GM19193 (cell line): ENCODE measurements around the gene OTOA.

ENCODE experiments used
- POLR2A ChIP-seq: IDR thresholded peaks from 4 replicates; pipeline ENCODE4 v1.6.1; 2011; ENCODE audit not compliant: insufficient read depth, insufficient read length; ENCODE audit errors: extremely low read depth

Gene OTOA

DNA sequence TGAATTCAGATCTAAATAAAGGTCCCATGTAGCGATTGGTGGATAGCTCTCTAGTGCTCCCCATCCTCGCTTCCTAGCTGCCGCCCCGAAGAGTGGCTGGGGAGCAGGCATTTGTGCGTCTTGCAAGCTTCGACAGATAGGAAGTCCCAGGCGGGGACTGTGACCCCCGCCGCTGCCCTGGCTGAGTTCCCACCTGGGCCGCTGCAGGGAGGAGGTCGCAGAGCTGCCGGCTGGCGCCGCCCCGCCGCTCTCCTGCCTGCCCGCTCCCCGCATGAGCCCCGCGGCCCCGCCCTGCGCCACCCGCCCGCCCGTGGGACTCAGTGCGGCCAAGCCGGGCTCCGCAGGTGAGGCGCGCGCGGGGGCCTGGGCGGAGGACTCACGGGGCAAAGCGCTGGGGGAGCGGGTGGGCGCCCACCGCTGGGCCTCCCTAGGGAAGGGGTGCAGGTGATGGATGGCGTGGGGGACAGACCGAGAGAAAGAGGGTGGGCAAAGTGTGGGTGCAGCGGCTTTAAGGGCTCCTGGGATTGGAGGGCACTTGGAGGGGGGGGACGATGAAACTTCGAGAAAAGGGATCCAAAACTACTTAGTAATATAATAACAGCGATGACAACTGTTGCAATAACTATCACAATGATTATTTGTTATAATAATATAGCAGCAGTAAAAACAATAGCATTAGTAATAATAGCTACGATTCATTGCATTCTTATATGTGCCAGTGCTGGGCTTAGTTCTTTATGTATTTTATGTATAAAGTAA, at the start of gene OTOA:
TSS of gene OTOA (plus strand) at position 80 of the 759 bp plus-strand sequence. CDS start 14,547 bp downstream, outside the sequence.
- no peak for TF ChIP-seq POLR2A

DNA sequence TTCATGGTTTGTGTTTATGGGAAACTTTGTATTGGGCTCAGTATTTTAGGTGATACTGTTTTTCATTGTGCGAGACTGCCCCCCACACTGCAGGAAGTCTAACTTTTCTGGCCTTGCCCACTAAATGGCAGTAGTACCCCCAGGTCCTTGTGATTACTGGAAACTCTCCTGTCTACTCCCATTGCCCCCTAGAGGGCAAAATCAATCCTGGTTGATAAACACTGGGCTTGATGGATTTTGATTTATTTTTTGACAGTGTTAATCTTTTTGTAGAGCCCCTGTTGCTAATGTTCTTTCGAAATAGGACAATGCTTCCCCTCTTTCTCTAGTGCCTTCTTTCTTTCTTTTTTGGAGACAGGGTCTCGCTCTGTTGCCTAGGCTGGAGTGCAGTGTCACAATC, 48.9 kb upstream of the OTOA start:
- no peak for TF ChIP-seq POLR2A

DNA sequence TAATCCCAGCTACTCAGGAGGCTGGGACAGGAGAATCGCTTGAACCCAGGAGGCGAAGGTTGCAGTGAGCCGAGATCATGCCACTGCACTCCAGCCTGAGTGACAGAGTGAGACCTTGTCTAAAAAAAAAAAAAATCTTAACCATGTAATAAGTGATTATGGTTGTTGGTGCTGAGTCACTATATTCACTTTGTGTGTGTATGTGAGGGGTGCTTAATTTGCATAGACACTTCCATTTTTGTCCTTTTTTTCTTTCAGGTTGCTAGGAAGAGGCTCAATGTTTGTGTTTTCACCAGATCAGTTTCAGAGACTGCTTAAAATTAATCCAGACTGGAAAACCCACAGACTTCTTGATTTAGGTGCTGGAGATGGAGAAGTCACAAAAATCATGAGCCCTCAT, 46.2 kb upstream of the OTOA start:
- no peak for TF ChIP-seq POLR2A

DNA sequence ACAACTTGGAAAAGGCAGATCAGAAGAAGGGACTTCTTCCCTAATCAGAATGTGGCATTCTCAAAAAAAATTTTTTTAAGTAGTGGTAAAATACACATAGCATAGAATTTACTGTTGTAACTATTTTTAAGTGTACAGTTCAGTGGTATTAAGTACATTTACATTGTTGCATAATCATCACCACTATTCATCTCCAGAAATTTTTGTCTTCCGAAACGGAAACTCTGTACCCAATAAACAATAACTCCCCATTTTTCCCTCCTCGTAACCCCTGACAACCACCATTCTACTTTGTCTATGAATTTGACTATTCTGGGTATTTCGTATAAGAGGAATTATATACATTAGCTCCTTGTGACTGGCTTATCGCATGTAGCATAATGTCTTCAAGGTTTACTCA, 45.5 kb upstream of the OTOA start:
- no peak for TF ChIP-seq POLR2A

DNA sequence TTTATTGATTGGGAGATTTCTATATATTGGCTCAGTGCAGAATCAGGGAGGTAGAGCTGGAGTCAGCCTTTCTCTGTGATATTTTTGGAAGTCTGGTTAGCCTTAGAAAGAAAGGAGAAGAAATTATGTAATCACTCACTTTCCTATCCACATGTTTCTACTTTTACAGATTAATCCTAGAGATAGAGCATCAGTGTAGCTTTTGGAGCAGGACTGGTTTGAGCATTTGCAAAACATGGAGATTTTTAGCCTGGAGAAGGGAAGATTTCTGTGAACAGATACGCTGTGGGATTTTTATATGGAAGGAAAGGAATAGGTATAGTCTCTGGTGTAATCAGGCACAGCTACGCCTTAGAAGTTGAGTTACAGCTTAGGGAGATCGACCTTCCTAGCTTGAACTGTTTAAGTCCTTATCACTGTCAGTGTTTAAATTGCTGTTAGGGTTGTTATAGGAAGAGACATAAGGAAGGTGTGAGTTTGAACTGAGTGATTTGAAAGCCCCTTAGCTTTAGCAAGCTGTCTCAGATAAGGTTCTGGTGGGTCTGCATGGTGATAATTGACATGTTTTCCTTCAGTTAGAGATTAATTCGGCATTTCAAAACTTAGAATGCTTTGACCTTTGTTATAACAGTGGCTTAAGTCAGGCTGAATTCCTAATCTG, 43.9 kb upstream of the OTOA start:
- no peak for TF ChIP-seq POLR2A

DNA sequence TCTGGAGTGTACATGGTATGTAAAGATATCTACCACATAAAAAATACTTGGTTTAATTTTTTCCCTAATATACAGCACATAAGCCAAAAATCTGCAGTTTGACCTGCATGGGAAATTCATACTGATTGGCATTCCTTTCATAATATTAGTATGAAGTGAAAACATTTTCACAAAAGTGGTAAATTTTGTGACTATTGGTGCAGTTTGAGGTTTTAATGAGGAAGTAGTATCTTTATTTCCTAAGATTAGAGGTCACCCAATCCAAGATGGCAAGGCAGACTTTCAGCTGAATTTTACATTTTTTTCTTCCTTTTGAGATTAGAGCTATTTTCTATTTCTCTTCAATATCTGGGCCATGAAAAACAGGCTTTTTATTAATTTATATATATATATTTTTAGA, 43.2 kb upstream of the OTOA start:
- no peak for TF ChIP-seq POLR2A

DNA sequence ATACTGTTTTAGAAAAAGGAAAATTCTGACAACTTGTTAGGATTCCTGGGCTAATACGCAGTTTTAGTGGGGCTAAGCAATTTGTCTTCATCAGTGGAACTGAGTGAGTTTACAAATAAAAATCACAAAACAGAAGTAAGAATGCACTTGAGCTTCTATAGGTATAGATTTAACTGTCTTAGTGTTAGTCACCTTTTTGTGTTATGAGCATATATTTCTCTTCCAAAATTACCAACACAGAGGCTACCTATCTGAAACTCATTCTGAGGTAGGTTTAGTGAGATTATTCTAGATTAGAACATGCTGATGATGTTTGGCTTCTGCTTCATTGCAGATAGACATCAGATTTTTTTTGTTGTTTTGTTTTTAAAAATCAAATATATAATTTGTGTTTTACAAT, 41.2 kb upstream of the OTOA start:
- no peak for TF ChIP-seq POLR2A

DNA sequence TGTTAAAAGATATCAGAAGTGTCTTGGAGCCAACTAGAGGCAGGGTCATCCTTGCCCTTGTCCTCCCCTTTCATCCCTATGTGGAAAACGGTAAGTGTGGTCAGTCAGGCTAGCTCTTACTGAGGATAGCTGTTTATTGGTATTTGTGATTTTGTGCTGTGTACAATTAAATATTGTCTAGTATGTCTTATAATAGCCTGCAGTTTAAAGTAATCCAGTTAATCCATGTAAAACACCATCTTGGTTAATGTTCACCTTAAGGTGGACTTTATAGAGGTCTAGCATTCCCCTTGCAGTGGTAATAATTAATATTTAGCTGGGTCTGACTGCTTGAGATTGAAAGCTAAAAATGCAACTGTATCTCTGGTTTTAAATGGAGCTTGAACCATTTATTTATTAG, 38.7 kb upstream of the OTOA start:
- no peak for TF ChIP-seq POLR2A

DNA sequence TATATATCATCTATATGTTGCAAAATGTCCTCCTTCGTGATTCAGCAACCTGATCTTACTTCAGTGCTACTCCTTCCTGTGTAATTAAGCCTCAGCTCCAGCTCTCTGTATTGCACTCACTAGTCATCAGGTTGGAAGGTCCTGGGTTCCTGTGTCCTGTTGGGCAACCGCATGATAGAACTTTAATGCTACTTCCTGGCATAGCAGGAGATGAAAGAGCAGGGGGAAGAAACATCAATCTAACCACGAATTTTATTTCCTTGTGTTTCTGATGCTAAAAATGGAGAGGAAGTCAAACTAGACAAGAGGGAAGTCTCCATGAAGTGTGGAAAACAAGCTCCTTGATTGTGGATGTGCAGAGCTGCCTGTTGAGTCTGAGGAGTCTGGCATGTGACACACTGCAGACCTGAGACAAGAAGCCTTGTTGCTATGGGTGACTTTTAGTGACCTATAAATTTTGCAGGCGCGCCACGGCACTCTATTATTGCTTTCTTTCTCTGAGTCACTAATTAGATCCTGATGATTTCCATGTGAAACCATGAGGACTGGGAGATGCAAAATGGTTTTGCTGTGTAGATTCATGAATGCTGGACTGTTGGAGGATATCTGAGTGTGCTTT, 37.0 kb upstream of the OTOA start:
- TF ChIP-seq POLR2A, result no peak

DNA sequence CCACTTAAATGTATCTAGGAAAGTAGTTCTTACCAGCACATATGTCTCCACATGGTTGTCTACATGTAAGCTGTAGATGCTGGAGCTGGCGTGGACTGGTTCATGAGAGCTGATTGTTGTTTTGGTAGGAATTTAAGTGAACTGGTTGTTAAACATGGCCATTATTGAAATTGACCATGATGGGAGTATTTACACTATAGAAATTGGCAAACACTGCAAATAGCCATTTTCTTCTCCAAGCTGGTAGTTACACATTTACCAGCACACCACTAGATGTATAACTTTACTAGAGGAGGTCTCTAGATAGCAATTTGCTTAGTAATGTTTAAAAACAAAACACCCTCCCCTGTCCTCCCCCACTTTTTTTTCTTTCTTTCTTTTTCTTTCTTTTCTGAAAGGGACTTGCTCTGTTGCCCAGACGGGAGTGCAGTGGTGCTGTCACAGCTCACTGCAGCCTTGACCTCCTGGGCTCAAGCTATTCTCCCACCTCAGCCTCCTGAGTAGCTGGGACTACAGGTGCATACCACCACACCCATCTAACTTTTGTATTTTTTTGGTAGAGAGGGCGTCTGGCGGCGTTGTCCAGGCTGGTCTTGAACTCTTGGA, 35.5 kb upstream of the OTOA start:
- no peak for TF ChIP-seq POLR2A

DNA sequence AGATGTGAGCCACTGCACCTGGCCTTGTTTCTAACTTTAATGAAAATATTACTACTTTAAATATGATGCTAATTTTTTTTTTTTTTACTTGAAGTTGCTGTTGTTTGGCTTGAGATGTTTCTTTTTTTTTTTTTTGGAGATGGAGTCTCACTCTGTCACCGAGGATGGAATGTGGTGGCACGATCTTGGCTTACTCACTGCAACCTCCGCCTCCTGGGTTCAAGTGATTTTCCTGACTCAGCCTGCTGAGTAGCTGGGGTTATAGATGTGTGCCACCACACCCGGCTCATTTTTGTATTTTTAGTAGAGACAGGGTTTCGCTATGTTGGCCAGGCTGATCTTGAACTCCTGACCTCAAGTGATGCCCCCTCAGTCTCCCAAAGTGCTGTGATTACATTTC, 35.0 kb upstream of the OTOA start:
- no peak for TF ChIP-seq POLR2A

DNA sequence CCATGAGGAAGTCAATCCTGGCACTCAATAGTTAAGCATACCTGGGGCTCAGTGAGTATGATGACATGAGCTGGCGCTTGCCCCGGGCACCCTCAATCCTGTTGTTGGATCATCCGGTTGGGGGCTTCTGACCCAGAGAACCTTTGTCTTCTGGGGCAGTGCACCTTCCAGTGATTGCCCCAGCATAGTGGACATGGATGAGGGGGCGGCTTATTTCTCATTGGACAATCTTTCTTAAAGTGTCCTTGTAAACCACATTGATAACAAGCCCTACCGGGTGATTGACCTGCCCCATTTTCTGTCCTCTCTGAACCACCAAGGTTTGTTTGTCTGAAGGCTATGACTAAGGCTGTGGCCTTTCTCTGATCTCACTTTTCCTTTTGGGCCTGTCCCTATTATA, 29.6 kb upstream of the OTOA start:
- no peak for TF ChIP-seq POLR2A

DNA sequence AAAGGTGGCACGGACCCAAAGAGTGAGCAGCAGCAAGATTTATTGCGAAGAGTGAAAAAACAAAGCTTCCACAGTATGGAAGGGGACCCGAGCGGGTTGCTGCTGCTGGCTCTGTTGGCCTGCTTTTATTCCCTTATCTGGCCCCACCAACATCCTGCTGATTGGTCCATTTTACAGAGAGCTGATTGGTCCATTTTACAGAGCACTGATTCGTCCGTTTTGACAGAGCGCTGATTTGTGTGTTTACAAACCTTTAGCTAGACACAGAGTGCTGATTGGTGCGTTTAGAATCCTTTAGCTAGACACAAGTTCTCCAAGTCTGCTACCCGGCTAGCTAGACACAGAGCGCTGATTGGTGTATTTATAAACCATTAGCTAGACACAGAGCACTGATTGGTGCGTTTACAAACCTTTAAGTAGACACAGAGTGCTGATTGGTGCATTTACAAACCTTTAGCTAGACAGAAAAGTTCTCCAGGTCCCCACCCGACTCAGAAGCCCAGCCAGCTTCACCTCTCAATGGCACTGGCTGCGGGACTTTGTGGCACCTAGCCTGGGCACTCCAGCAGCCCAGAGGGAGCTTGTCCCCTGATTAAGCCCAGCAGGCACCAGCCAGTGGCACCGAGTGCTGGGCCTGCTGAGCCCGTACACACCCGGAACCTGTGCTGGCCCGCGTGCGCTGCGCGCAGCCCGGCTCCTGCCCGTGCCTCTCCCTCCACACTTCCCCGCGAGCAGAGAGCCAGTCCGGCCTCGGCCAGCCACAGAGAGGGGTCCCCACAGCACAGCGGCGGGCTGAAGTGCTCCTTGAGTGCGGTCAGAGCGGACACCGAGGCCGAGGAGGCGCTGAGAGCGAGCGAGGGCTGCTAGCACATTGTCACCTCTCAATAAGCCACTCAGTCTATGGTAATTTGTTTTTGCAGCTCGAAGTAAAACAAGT, 26.5 kb upstream of the OTOA start:
- TF ChIP-seq POLR2A, result no peak

DNA sequence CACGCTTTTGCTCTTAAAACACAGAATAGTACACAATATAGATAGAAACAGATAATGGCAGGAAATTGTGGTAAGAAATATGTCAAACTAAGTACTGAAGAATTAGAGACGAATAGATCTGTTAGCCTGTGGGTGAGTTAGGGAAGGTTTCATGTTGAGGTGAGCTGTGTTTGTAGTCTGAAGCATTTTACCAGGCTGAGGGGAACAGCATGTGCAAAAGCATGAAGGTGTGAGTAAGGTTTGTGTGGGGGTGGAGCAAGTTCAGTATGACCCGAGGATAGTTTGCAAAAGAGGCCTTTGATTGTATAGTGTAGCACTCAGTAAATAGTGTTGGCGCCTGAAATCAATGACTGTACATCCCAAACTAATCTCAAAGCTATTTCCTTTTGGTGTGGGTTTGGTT, 25.2 kb upstream of the OTOA start:
- no peak for TF ChIP-seq POLR2A
